ENCODE data around the gene IL11RA. TPM values are rescaled to one million over a fixed set of nuclear protein-coding genes. Genes with fewer than 3 reads are reported as not detected.

The IL11RA gene
- total RNA-seq, 1 donor from 2014 or later: 25.7 TPM

DNA sequence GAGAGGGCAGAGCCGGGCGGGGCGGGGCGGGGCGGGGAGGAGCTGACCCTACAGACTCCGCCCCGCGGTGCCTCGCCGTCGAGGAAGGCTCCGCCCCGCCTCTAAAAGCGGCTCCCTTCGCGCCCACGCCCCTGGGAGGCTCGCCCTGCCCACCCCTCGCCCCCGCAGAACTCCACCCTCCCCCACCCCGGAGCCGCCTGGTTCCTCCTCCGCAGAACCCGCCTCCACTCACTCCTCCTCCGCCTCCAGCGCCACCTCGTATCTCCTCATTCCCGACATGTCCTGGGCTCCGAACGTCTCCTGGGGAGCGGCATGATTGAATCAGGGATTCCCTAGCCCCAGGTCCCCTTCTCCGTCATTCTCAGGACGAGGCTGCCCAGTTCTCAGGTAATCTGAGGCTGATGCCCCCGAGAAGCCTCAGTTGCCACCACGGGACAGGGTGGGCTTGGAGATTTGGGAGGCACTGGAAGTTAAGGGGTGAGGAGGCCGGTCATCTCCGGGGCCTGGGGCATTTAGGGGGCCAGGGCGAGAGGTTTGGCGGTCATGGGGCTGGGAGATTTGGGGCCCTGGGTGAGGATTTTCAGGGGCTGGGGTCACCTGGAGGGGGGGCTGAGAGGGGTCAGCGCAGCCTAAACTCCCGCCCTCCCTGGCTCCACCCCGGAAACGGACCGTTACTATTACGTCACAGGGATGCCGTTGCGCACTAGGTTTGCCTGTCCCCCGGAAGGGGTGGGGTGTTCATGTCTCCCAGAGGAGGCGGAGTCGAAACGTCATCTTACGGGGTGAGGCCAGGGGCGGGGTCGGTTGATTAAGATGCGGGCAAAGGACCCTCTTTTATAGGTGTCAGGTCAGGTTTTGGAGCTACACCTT lies 13.6 kb downstream of the IL11RA start:
- Histone ChIP-seq H3K9me3 (no peaks in the 10 kb centered on the region), H3K4me3 (peak overlapping the region; percentile 69), H3K27me3 (ENCODE audit: low read depth) (no peaks in the 10 kb centered on the region), H3K36me3 (peaks cover 11% of the 10 kb centered on the region), H3K4me1 (peaks cover 24% of the 10 kb centered on the region), H3K27ac (peak overlapping the region; percentile 98)
- DNase-seq (peak; percentile 95), ATAC-seq (peak; percentile 95)
- intact Hi-C loops (cut with DNase I): no loop called here
- TF ChIP-seq, protein P1, sequence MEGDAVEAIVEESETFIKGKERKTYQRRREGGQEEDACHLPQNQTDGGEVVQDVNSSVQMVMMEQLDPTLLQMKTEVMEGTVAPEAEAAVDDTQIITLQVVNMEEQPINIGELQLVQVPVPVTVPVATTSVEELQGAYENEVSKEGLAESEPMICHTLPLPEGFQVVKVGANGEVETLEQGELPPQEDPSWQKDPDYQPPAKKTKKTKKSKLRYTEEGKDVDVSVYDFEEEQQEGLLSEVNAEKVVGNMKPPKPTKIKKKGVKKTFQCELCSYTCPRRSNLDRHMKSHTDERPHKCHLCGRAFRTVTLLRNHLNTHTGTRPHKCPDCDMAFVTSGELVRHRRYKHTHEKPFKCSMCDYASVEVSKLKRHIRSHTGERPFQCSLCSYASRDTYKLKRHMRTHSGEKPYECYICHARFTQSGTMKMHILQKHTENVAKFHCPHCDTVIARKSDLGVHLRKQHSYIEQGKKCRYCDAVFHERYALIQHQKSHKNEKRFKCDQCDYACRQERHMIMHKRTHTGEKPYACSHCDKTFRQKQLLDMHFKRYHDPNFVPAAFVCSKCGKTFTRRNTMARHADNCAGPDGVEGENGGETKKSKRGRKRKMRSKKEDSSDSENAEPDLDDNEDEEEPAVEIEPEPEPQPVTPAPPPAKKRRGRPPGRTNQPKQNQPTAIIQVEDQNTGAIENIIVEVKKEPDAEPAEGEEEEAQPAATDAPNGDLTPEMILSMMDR (IDR thresholded peaks at IDR 0.05): no peak

DNA sequence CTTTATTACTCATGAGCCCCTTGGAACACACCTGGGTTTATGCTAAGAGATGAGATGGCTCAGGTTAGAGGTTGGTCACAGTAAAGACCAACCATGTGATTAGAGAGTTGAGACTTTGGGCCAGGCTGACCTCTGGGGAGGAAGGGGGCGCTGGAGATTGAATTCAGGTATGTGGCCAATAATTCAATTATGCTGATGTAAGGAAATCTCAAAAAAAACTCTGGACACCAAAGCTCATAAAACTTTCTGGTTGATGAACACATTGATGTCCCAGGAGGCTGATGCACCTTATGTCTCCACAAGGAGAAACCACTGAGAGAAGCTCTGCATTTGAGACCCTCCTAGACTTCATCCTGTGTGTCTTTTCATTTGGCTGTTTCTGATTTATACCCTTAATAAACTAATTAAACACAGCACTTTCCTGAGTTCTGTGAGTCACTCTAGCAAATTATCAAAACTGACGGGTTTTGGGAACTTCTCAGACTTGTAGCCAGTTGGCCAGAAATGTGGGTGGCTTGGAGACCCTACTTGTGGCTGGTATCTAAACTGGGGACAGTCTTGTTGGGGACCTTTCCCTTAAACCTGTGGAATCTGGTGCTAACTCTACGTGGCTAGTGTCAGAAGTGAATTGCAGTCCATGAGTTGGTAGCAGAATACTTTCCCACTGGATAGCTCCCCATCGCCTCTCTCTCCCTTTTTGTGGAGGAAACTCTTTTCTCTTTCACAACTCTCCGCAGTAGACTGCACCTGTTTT lies 18.0 kb downstream of the IL11RA start:
- no peaks in the 10 kb centered on the region for H3K27me3 ChIP-seq (ENCODE audit: low read depth)
- H3K27ac ChIP-seq: no peak overlapping the region
- intact Hi-C loops (cut with DNase I): no loop called here
- no peak for DNase-seq
- no peak overlapping the region for H3K4me3 ChIP-seq
- H3K9me3 ChIP-seq: no peaks in the 10 kb centered on the region
- H3K4me1 ChIP-seq: peaks cover 14% of the 10 kb centered on the region
- ATAC-seq: no peak
- no peaks in the 10 kb centered on the region for H3K36me3 ChIP-seq
- TF ChIP-seq, protein P1 (IDR thresholded peaks at IDR 0.05): no peak

DNA sequence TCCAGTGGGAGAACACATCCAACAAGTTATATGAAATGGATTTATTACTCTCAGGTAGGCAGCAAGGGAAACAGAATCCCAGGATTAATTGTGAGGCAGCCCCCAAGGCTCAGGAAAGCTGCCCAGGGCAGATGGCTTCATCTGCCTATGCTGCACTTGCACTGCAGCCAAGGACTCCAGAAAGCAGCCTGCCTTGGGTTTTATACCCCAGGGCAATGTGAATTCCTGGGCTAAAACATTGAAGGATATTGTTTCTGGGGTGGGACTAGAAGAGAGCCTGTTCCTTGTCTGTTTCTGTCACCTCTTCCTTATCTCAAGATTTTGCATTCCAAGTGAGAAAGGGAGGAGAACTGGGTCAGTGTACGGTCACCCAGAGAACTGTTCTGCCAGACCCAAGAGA lies 19.3 kb downstream of the IL11RA start:
- no peaks in the 10 kb centered on the region for H3K9me3 ChIP-seq
- no peak overlapping the region for H3K4me3 ChIP-seq
- TF ChIP-seq, protein P1 (IDR thresholded peaks at IDR 0.05): no peak
- H3K36me3 ChIP-seq: no peaks in the 10 kb centered on the region
- H3K4me1 ChIP-seq: peaks cover 11% of the 10 kb centered on the region
- H3K27ac ChIP-seq: no peak overlapping the region
- DNase-seq (no peak), ATAC-seq (no peak)
- no peaks in the 10 kb centered on the region for H3K27me3 ChIP-seq (ENCODE audit: low read depth)
- intact Hi-C loops (cut with DNase I): no loop called here

DNA sequence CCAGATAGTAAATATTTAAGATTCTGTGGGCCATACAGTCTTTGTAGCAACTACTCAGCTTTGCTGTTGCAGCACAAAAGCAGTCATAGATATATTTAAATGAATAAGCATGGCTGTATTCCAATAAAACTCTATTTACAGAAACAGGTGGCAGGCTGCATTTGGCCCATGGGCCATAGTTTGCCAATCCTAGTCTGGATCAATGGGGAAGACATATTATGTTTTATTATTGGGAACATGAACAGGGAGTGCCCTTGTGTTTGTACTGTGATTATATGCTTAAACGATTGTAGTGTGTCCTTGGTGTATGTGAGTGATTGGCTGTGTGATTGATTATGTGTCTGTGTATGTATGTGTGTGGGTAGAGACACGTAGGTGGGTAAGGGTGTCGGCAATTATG lies 22.5 kb downstream of the IL11RA start:
- intact Hi-C loops (cut with DNase I): no loop called here
- no peaks in the 10 kb centered on the region for H3K36me3 ChIP-seq
- no peak for DNase-seq
- no peaks in the 10 kb centered on the region for H3K4me1 ChIP-seq
- no peak overlapping the region for H3K27ac ChIP-seq
- ATAC-seq: no peak
- H3K27me3 ChIP-seq (ENCODE audit: low read depth): no peaks in the 10 kb centered on the region
- no peaks in the 10 kb centered on the region for H3K9me3 ChIP-seq
- H3K4me3 ChIP-seq: no peak overlapping the region
- TF ChIP-seq, protein P1 (IDR thresholded peaks at IDR 0.05): no peak

DNA sequence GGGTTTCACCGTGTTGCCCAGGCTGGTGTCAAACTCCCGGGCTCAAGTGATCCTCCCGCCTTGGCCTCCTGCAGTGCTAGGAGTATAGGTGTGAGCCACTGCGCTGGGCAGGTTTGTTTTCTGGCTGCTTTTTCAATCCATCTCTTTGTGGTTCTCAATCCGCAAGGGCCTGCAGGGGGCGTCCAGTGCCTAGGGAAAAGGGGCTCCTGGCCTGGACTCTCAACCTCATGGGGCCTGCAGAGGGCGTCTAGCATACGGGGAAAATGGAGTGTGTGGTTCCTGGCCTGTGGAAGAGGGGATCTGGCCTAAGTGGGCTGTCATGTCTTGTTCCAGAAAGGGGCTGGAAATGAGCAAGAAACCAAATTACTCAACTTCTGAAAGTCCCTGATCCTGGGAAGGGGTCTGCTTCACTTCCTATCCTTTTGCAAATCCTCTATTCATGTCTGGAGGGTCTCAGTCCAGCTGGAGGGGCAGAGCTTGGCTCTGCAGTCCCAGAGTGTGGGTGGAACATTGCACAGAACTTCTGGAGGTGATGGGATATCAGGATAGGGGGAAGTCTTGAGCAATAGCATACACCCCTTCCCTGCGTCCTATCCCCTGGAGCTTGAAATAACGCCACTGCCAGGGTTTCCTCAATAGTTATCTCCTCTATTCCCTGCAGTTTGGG lies 23.2 kb downstream of the IL11RA start:
- no peak overlapping the region for H3K4me3 ChIP-seq
- H3K4me1 ChIP-seq: no peaks in the 10 kb centered on the region
- TF ChIP-seq, protein P1 (IDR thresholded peaks at IDR 0.05): peak; percentile 55
- H3K36me3 ChIP-seq: no peaks in the 10 kb centered on the region
- no peak overlapping the region for H3K27ac ChIP-seq
- intact Hi-C loops (cut with DNase I): no loop called here
- no peaks in the 10 kb centered on the region for H3K9me3 ChIP-seq
- H3K27me3 ChIP-seq (ENCODE audit: low read depth): no peaks in the 10 kb centered on the region
- ATAC-seq (peak; percentile 58 to 77), DNase-seq (peak; percentile 65)

Measured in lower lobe of right lung (tissue), 2 donors.